ENCODE data around the gene AGFG1. TPM values are rescaled to one million over a fixed set of nuclear protein-coding genes. Genes with fewer than 3 reads are reported as not detected.
"Not testable (repeated sequence)": the region's sequence is repeated elsewhere in the genome, so short reads cannot be mapped to it uniquely, and the experiment has no call there.

AGFG1 gene
- total and polyA plus RNA-seq, 4 experiments from 2014 or later = 12.2 to 62.4 (median 46.1) TPM

GRCh38 chr2:227598835-227599503, 127.0 kb downstream of the AGFG1 start, which contains the start of gene SCYGR2:
Gene SCYGR2, plus strand, starts transcription at chr2:227598893. Its CDS starts 0 bp downstream, at chr2:227598893.
- H3K27ac ChIP-seq (ENCODE audit: low read depth, low read length); H3K36me3 Mint-ChIP-seq; DNase-seq; H3K4me3 Mint-ChIP-seq; H3K4me1 ChIP-seq (ENCODE audit: insufficient read depth, low read length); H3K27ac Mint-ChIP-seq; H3K4me1 Mint-ChIP-seq; H3K27me3 ChIP-seq (ENCODE audit: insufficient read depth, low read length); POLR2A ChIA-PET (ENCODE audit: partially characterized antibody); H3K36me3 ChIP-seq (ENCODE audit: insufficient read depth, low read length); intact Hi-C loops (cut with micrococcal nuclease); H3K9me3 Mint-ChIP-seq; CTCF ChIA-PET (ENCODE audit: partially characterized antibody); H3K9me3 ChIP-seq (ENCODE audit: control insufficient read depth in 1 of 2, low read length in 2 of 2); H3K4me3 ChIP-seq (ENCODE audit: low read length in 2 of 2): not testable (repeated sequence)
- H3K27me3 Mint-ChIP-seq = peaks cover 16 to 33% of the 10 kb centered on the region in 2 donors

GRCh38 chr2:227602358-227602757, 130.4 kb downstream of the AGFG1 start:
- intact Hi-C loops (cut with micrococcal nuclease) = no loop called here
- no peaks in the 10 kb centered on the region for H3K4me1 ChIP-seq (ENCODE audit: insufficient read depth, low read length)
- H3K36me3 Mint-ChIP-seq = no peaks in the 10 kb centered on the region
- H3K9me3 ChIP-seq (ENCODE audit: control insufficient read depth in 1 of 2, low read length in 2 of 2) = no peaks in the 10 kb centered on the region
- H3K27me3 ChIP-seq (ENCODE audit: insufficient read depth, low read length) = no peaks in the 10 kb centered on the region
- no peak for DNase-seq
- peaks cover 14 to 36% of the 10 kb centered on the region in 2 donors for H3K27me3 Mint-ChIP-seq
- H3K4me3 ChIP-seq (ENCODE audit: low read length in 2 of 2) = no peak overlapping the region
- no peaks in the 10 kb centered on the region for H3K4me1 Mint-ChIP-seq
- H3K9me3 Mint-ChIP-seq = no peaks in the 10 kb centered on the region
- ChIA-PET POLR2A (ENCODE audit: partially characterized antibody) (no interaction called here), CTCF (ENCODE audit: partially characterized antibody) (no interaction called here)
- H3K27ac ChIP-seq (ENCODE audit: low read depth, low read length) = no peak overlapping the region
- H3K4me3 Mint-ChIP-seq = no peak overlapping the region
- H3K27ac Mint-ChIP-seq = no peak overlapping the region
- no peaks in the 10 kb centered on the region for H3K36me3 ChIP-seq (ENCODE audit: insufficient read depth, low read length)

- no peak overlapping the region for H3K27ac Mint-ChIP-seq
- no peak for DNase-seq
- no peak overlapping the region for H3K4me3 ChIP-seq (ENCODE audit: low read length in 2 of 2)
- ChIA-PET CTCF (ENCODE audit: partially characterized antibody) (no interaction called here), POLR2A (ENCODE audit: partially characterized antibody) (no interaction called here)
- H3K4me1 Mint-ChIP-seq = peaks cover 5 to 19% (median 12%) of the 10 kb centered on the region in 4 donors
- H3K27me3 Mint-ChIP-seq = peaks cover 20 to 29% of the 10 kb centered on the region in 2 donors
- no peak overlapping the region for H3K27ac ChIP-seq (ENCODE audit: low read depth, low read length)
- H3K27me3 ChIP-seq (ENCODE audit: insufficient read depth, low read length) = no peaks in the 10 kb centered on the region
- intact Hi-C loops (cut with micrococcal nuclease) = no loop called here
- peaks cover 7% of the 10 kb centered on the region for H3K4me1 ChIP-seq (ENCODE audit: insufficient read depth, low read length)
- no peak overlapping the region for H3K4me3 Mint-ChIP-seq
- H3K36me3 ChIP-seq (ENCODE audit: insufficient read depth, low read length) = no peaks in the 10 kb centered on the region
- no peaks in the 10 kb centered on the region for H3K9me3 ChIP-seq (ENCODE audit: control insufficient read depth in 1 of 2, low read length in 2 of 2)
- no peaks in the 10 kb centered on the region for H3K9me3 Mint-ChIP-seq
- no peaks in the 10 kb centered on the region for H3K36me3 Mint-ChIP-seq
Observed at GRCh38 chr2:227606476-227606875, 134.5 kb downstream of the AGFG1 start.

GRCh38 chr2:227607941-227608340, 136.0 kb downstream of the AGFG1 start:
- H3K9me3 ChIP-seq (ENCODE audit: control insufficient read depth in 1 of 2, low read length in 2 of 2) = no peaks in the 10 kb centered on the region
- no peak for DNase-seq
- H3K4me3 Mint-ChIP-seq = no peak overlapping the region
- H3K27me3 ChIP-seq (ENCODE audit: insufficient read depth, low read length) = no peaks in the 10 kb centered on the region
- H3K4me1 Mint-ChIP-seq = peaks cover 5 to 19% (median 12%) of the 10 kb centered on the region in 4 donors
- H3K27me3 Mint-ChIP-seq = peaks cover 22 to 32% of the 10 kb centered on the region in 2 donors
- peaks cover 7% of the 10 kb centered on the region for H3K4me1 ChIP-seq (ENCODE audit: insufficient read depth, low read length)
- H3K36me3 ChIP-seq (ENCODE audit: insufficient read depth, low read length) = no peaks in the 10 kb centered on the region
- H3K27ac ChIP-seq (ENCODE audit: low read depth, low read length) = no peak overlapping the region
- no peak overlapping the region for H3K27ac Mint-ChIP-seq
- CTCF ChIA-PET (ENCODE audit: partially characterized antibody) = no interaction called here
- intact Hi-C loops (cut with micrococcal nuclease) = no loop called here
- no peak overlapping the region for H3K4me3 ChIP-seq (ENCODE audit: low read length in 2 of 2)
- no peaks in the 10 kb centered on the region for H3K9me3 Mint-ChIP-seq
- POLR2A ChIA-PET (ENCODE audit: partially characterized antibody) = no interaction called here
- no peaks in the 10 kb centered on the region for H3K36me3 Mint-ChIP-seq

GRCh38 chr2:227608561-227609338, 136.8 kb downstream of the AGFG1 start:
- ChIA-PET POLR2A (ENCODE audit: partially characterized antibody) (no interaction called here), CTCF (ENCODE audit: partially characterized antibody) (no interaction called here)
- Mint-ChIP-seq H3K27me3 (peaks cover 22 to 32% of the 10 kb centered on the region in 2 donors), H3K4me3 (peak overlapping the region in 3 of 8 donors; percentile 17 to 39 (median 26)), H3K27ac (no peak overlapping the region), H3K4me1 (peaks cover 5 to 19% (median 12%) of the 10 kb centered on the region in 4 donors), H3K36me3 (no peaks in the 10 kb centered on the region), H3K9me3 (no peaks in the 10 kb centered on the region)
- Histone ChIP-seq H3K27ac (ENCODE audit: low read depth, low read length) (no peak overlapping the region), H3K4me3 (ENCODE audit: low read length in 2 of 2) (no peak overlapping the region), H3K9me3 (ENCODE audit: control insufficient read depth in 1 of 2, low read length in 2 of 2) (no peaks in the 10 kb centered on the region), H3K36me3 (ENCODE audit: insufficient read depth, low read length) (no peaks in the 10 kb centered on the region), H3K27me3 (ENCODE audit: insufficient read depth, low read length) (no peaks in the 10 kb centered on the region), H3K4me1 (ENCODE audit: insufficient read depth, low read length) (peaks cover 7% of the 10 kb centered on the region)
- intact Hi-C loops (cut with micrococcal nuclease) = no loop called here
- DNase-seq = peak in 3 of 5 donors; percentile 2 to 14 (median 4)

GRCh38 chr2:227610123-227610522, 138.2 kb downstream of the AGFG1 start:
- peaks cover 24 to 28% of the 10 kb centered on the region in 2 donors for H3K27me3 Mint-ChIP-seq
- H3K9me3 ChIP-seq (ENCODE audit: control insufficient read depth in 1 of 2, low read length in 2 of 2) = no peaks in the 10 kb centered on the region
- no peaks in the 10 kb centered on the region for H3K9me3 Mint-ChIP-seq
- no peak overlapping the region for H3K27ac Mint-ChIP-seq
- H3K27me3 ChIP-seq (ENCODE audit: insufficient read depth, low read length) = no peaks in the 10 kb centered on the region
- H3K4me1 Mint-ChIP-seq = peaks cover 5 to 19% (median 12%) of the 10 kb centered on the region in 4 donors
- H3K36me3 Mint-ChIP-seq = no peaks in the 10 kb centered on the region
- H3K36me3 ChIP-seq (ENCODE audit: insufficient read depth, low read length) = no peaks in the 10 kb centered on the region
- H3K4me3 Mint-ChIP-seq = no peak overlapping the region
- H3K4me3 ChIP-seq (ENCODE audit: low read length in 2 of 2) = no peak overlapping the region
- POLR2A ChIA-PET (ENCODE audit: partially characterized antibody) = no interaction called here
- peaks cover 7% of the 10 kb centered on the region for H3K4me1 ChIP-seq (ENCODE audit: insufficient read depth, low read length)
- intact Hi-C loops (cut with micrococcal nuclease) = no loop called here
- DNase-seq = no peak
- CTCF ChIA-PET (ENCODE audit: partially characterized antibody) = no interaction called here
- H3K27ac ChIP-seq (ENCODE audit: low read depth, low read length) = no peak overlapping the region
